Endothelial cell (in vitro differentiated cells): Measurements from ENCODE around the gene RIC8B. TPM values are rescaled to one million over a fixed set of nuclear protein-coding genes. Genes with fewer than 3 reads are reported as not detected.

Experiments used
- DNase-seq: peaks from one replicate; pipeline ENCODE4 v3.0.0; 2021; ENCODE audit warnings: low spot score
- H3K27ac Mint-ChIP-seq: one replicate; pipeline ENCODE4 v1.8.0; 2021; ENCODE audit warnings: mixed read lengths, inconsistent platforms; ENCODE audit not compliant: unreplicated experiment
- H3K27me3 Mint-ChIP-seq: one replicate; pipeline ENCODE4 v1.8.0; 2021; ENCODE audit warnings: mild to moderate bottlenecking, moderate library complexity, mixed read lengths, inconsistent platforms; ENCODE audit not compliant: unreplicated experiment
- H3K36me3 Mint-ChIP-seq: one replicate; pipeline ENCODE4 v1.8.0; 2021; ENCODE audit warnings: mild to moderate bottlenecking, low read depth, mixed read lengths, inconsistent platforms; ENCODE audit not compliant: unreplicated experiment
- H3K4me1 Mint-ChIP-seq: one replicate; pipeline ENCODE4 v1.8.0; 2021; ENCODE audit warnings: mild to moderate bottlenecking, mixed read lengths, inconsistent platforms; ENCODE audit not compliant: unreplicated experiment
- H3K4me3 Mint-ChIP-seq: one replicate; pipeline ENCODE4 v1.8.0; 2021; ENCODE audit warnings: mild to moderate bottlenecking, mixed read lengths, inconsistent platforms; ENCODE audit not compliant: unreplicated experiment
- H3K9me3 Mint-ChIP-seq: one replicate; pipeline ENCODE4 v1.8.0; 2021; ENCODE audit warnings: mixed read lengths, inconsistent platforms; ENCODE audit not compliant: unreplicated experiment
- CTCF ChIP-seq: fragments of 200-600 bp; sonication (generic); IDR thresholded peaks from one replicate; pipeline ENCODE4 v1.5.0; 2021; ENCODE audit warnings: antibody characterized with exemption; ENCODE audit not compliant: unreplicated experiment
- total RNA-seq: library from RNA; stranded (reverse); fragmentation: NEBNext Ultra II Directional; extraction: Animal tissue kit (Norgen Biotek cat#: 25700); gene quantifications from one replicate; pipeline ENCODE4 v1.2.1, GENCODE V29; 2021; ENCODE audit not compliant: unreplicated experiment

RIC8B gene
- total RNA-seq, 1 donor from 2014 or later = 14.0 TPM

- no peaks in the 10 kb centered on the region for H3K27me3 Mint-ChIP-seq
Measured at GRCh38 chr12:106816231-106816630, 41.7 kb downstream of the RIC8B start.

GRCh38 chr12:106819991-106820390 is 45.5 kb downstream of the RIC8B start:
- no peaks in the 10 kb centered on the region for H3K9me3 Mint-ChIP-seq
- H3K4me1 Mint-ChIP-seq = no peaks in the 10 kb centered on the region
- no peak overlapping the region for H3K27ac Mint-ChIP-seq
- no peak for DNase-seq
- no peak overlapping the region for H3K4me3 Mint-ChIP-seq
- TF ChIP-seq CTCF = no peak
- peaks cover 7% of the 10 kb centered on the region for H3K36me3 Mint-ChIP-seq
- H3K27me3 Mint-ChIP-seq = no peaks in the 10 kb centered on the region

More at GRCh38 chr12:106816231-106816630, 41.7 kb downstream of the RIC8B start:
- H3K27ac Mint-ChIP-seq = no peak overlapping the region
- no peak for TF ChIP-seq CTCF
- H3K4me1 Mint-ChIP-seq = peaks cover 3% of the 10 kb centered on the region
- H3K4me3 Mint-ChIP-seq = no peak overlapping the region
- no peaks in the 10 kb centered on the region for H3K36me3 Mint-ChIP-seq
- H3K9me3 Mint-ChIP-seq = no peaks in the 10 kb centered on the region
- DNase-seq = no peak

- peaks cover 2% of the 10 kb centered on the region for H3K27me3 Mint-ChIP-seq
- H3K9me3 Mint-ChIP-seq = no peaks in the 10 kb centered on the region
- H3K4me3 Mint-ChIP-seq = no peak overlapping the region
- H3K27ac Mint-ChIP-seq = no peak overlapping the region
- no peak for DNase-seq
- no peak for TF ChIP-seq CTCF
- H3K36me3 Mint-ChIP-seq = peaks cover 5% of the 10 kb centered on the region
- no peaks in the 10 kb centered on the region for H3K4me1 Mint-ChIP-seq
Measured at GRCh38 chr12:106831699-106832098, 57.2 kb downstream of the RIC8B start.

- H3K4me1 Mint-ChIP-seq = peaks cover 18% of the 10 kb centered on the region
- DNase-seq = no peak
- H3K36me3 Mint-ChIP-seq = peaks cover 4% of the 10 kb centered on the region
- H3K27ac Mint-ChIP-seq = no peak overlapping the region
- no peak for TF ChIP-seq CTCF
- no peaks in the 10 kb centered on the region for H3K9me3 Mint-ChIP-seq
- H3K27me3 Mint-ChIP-seq = peaks cover 2% of the 10 kb centered on the region
- no peak overlapping the region for H3K4me3 Mint-ChIP-seq
Measured at GRCh38 chr12:106837782-106838181, 63.3 kb downstream of the RIC8B start.

GRCh38 chr12:106839333-106839732 is 64.9 kb downstream of the RIC8B start:
- no peak for DNase-seq
- H3K4me3 Mint-ChIP-seq = peak overlapping the region; percentile 32
- peak overlapping the region; percentile 26 for H3K27ac Mint-ChIP-seq
- H3K36me3 Mint-ChIP-seq = peaks cover 4% of the 10 kb centered on the region
- H3K27me3 Mint-ChIP-seq = peaks cover 2% of the 10 kb centered on the region
- TF ChIP-seq CTCF = no peak
- no peaks in the 10 kb centered on the region for H3K9me3 Mint-ChIP-seq
- peaks cover 18% of the 10 kb centered on the region for H3K4me1 Mint-ChIP-seq
